HEK293 (cell line): Measurements from ENCODE around the gene MUSK.

ENCODE experiments used
- CTCF ChIA-PET: fragments of 350-600 bp; formaldehyde crosslinking; extraction: SDS; loops from one replicate; lab custom pipeline; 2021; ENCODE audit warnings: antibody characterized with exemption; lab: Yijun Ruan, JAX
- POLR2A ChIA-PET: fragments of 300-600 bp; formaldehyde crosslinking; extraction: SDS; loops from one replicate; lab custom pipeline; 2020; ENCODE audit warnings: antibody characterized with exemption, inconsistent platforms; lab: Yijun Ruan, JAX
- H3K27ac ChIP-seq: fragments of 200-500 bp; sonication (Bioruptor generic); 2 replicates; pipeline ENCODE4 v1.5.1; 2014; ENCODE audit warnings: low read depth, low read length, control low read depth, inconsistent platforms; ENCODE audit errors: extremely low read depth
- H3K36me3 ChIP-seq, 2 experiments: fragments of 200-500 bp in 1 of 2; sonication (Bioruptor generic) in 1 of 2; 1 replicate in 1 of 2; 2 replicates in 1 of 2; pipeline ENCODE4 v1.5.1; 2014 to 2017; ENCODE audit warnings: inconsistent platforms in 2 of 2, low read length in 2 of 2; ENCODE audit not compliant: control insufficient read depth in 2 of 2, insufficient read depth in 1 of 2
- H3K4me1 ChIP-seq: fragments of 200-500 bp; sonication (Bioruptor generic); 2 replicates; pipeline ENCODE4 v1.5.1; 2014; ENCODE audit warnings: mild to moderate bottlenecking, low read length, inconsistent platforms; ENCODE audit not compliant: control insufficient read depth, insufficient read depth
- H3K4me3 ChIP-seq: 2 replicates; pipeline ENCODE4 v1.5.1; 2011; ENCODE audit warnings: low read depth, mild to moderate bottlenecking, control low read depth, low read length, moderate library complexity
- H3K9me3 ChIP-seq: fragments of 200-500 bp; sonication (Bioruptor generic); 2 replicates; pipeline ENCODE4 v1.5.1; 2014; ENCODE audit warnings: low read depth, low read length, inconsistent platforms; ENCODE audit not compliant: control insufficient read depth, insufficient read depth
- BCL11A ChIP-seq: fragments of 450-650 bp; formaldehyde crosslinking; IDR thresholded peaks from 2 replicates; pipeline ENCODE4 v1.5.1; 2016; ENCODE audit warnings: low read depth, missing biosample characterization, missing genetic modification characterization
- GFI1B ChIP-seq: fragments of 450-650 bp; formaldehyde crosslinking; IDR thresholded peaks from 2 replicates; pipeline ENCODE4 v1.5.1; 2016; ENCODE audit warnings: missing biosample characterization, missing genetic modification characterization
- GLI2 ChIP-seq: fragments of 450-650 bp; formaldehyde crosslinking; IDR thresholded peaks from 2 replicates; pipeline ENCODE4; 2017; ENCODE audit warnings: missing biosample characterization, missing genetic modification characterization, low read depth, borderline replicate concordance
- KLF1 ChIP-seq: fragments of 450-650 bp; formaldehyde crosslinking; IDR thresholded peaks from 2 replicates; pipeline ENCODE4 v1.5.1; 2016; ENCODE audit warnings: missing biosample characterization, missing genetic modification characterization
- MEIS1 ChIP-seq: sonication (generic); formaldehyde crosslinking; IDR thresholded peaks from 2 replicates; pipeline ENCODE4 v1.8.1; 2022; ENCODE audit warnings: missing genetic modification reagents, mild to moderate bottlenecking, borderline replicate concordance
- PRDM1 ChIP-seq: fragments of 450-650 bp; formaldehyde crosslinking; IDR thresholded peaks from 2 replicates; pipeline ENCODE4; 2016; ENCODE audit warnings: missing biosample characterization, missing genetic modification characterization
- SP7 ChIP-seq: fragments of 450-650 bp; formaldehyde crosslinking; IDR thresholded peaks from 2 replicates; pipeline ENCODE4 v1.5.1; 2016; ENCODE audit warnings: missing biosample characterization, missing genetic modification characterization
- ZNF121 ChIP-seq: fragments of 450-650 bp; formaldehyde crosslinking; IDR thresholded peaks from 2 replicates; pipeline ENCODE4 v1.5.1; 2016; ENCODE audit warnings: missing biosample characterization, missing genetic modification characterization
- ZNF132 ChIP-seq: fragments of 450-650 bp; formaldehyde crosslinking; IDR thresholded peaks from 2 replicates; pipeline ENCODE4 v1.5.1; 2017; ENCODE audit warnings: missing biosample characterization, missing genetic modification characterization, borderline replicate concordance
- ZNF146 ChIP-seq: fragments of 450-650 bp; formaldehyde crosslinking; IDR thresholded peaks from 2 replicates; pipeline ENCODE4 v1.5.1; 2016; ENCODE audit warnings: missing biosample characterization, missing genetic modification characterization
- ZNF19 ChIP-seq: fragments of 450-650 bp; formaldehyde crosslinking; IDR thresholded peaks from 2 replicates; pipeline ENCODE4; 2016; ENCODE audit warnings: missing biosample characterization, missing genetic modification characterization, low read depth
- ZNF292 ChIP-seq: fragments of 450-650 bp; formaldehyde crosslinking; IDR thresholded peaks from 2 replicates; pipeline ENCODE4 v1.5.1; 2016; ENCODE audit warnings: low read depth, missing biosample characterization, missing genetic modification characterization, borderline replicate concordance
- ZNF335 ChIP-seq: fragments of 450-650 bp; formaldehyde crosslinking; conservative IDR thresholded peaks from 2 replicates; pipeline ENCODE4 v1.5.1; 2016; ENCODE audit warnings: missing biosample characterization, missing genetic modification characterization
- ZNF600 ChIP-seq: fragments of 450-650 bp; formaldehyde crosslinking; IDR thresholded peaks from 2 replicates; pipeline ENCODE4 v1.5.1; 2016; ENCODE audit warnings: missing biosample characterization, missing genetic modification characterization
- ZNF777 ChIP-seq: fragments of 450-650 bp; formaldehyde crosslinking; IDR thresholded peaks from 2 replicates; pipeline ENCODE4 v1.5.1; 2017; ENCODE audit warnings: missing biosample characterization, missing genetic modification characterization, borderline replicate concordance
- ZNF830 ChIP-seq: fragments of 450-650 bp; IDR thresholded peaks from 2 replicates; pipeline ENCODE4 v1.5.0; 2018; ENCODE audit warnings: missing biosample characterization, missing genetic modification characterization, low read depth, mild to moderate bottlenecking, moderate library complexity
- TF ChIP-seq, protein P1 (sequence below): fragments of 450-650 bp; formaldehyde crosslinking; IDR thresholded peaks from 2 replicates; pipeline ENCODE4 v1.5.1; 2016; ENCODE audit warnings: missing biosample characterization, missing genetic modification characterization
- TF ChIP-seq, protein P2 (sequence below): fragments of 450-650 bp; formaldehyde crosslinking; IDR thresholded peaks from 2 replicates; pipeline ENCODE4 v1.5.1; 2016; ENCODE audit warnings: missing biosample characterization, missing genetic modification characterization
- TF ChIP-seq, protein P3 (sequence below): fragments of 450-650 bp; formaldehyde crosslinking; IDR thresholded peaks from 2 replicates; pipeline ENCODE4 v1.5.1; 2017; ENCODE audit warnings: missing biosample characterization, mild to moderate bottlenecking, missing genetic modification characterization, moderate library complexity

The MUSK gene

DNA sequence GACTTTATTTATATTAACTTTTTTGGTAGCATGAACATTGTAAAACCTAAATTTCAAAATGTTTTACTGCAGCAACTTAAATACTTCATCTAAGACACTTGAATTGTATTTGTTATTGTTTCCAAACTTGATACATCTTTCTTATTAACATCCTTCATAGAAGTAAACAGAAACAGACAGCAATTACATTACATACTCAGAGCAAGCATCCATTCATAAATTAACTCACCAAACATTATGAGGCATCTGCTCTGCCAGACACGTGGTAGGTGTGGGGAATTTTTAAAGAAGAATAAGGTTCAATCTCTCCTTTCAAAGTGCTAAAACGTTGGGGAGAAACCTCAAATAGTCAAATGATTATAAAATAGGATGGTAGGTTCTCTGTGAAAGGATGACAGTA is 130.8 kb downstream of the MUSK start:
- Histone ChIP-seq H3K4me3 (no peak overlapping the region), H3K4me1 (no peaks in the 10 kb centered on the region), H3K27ac (no peak overlapping the region), H3K9me3 (no peaks in the 10 kb centered on the region), H3K36me3 (no peaks in the 10 kb centered on the region)
- TF ChIP-seq, protein P1, sequence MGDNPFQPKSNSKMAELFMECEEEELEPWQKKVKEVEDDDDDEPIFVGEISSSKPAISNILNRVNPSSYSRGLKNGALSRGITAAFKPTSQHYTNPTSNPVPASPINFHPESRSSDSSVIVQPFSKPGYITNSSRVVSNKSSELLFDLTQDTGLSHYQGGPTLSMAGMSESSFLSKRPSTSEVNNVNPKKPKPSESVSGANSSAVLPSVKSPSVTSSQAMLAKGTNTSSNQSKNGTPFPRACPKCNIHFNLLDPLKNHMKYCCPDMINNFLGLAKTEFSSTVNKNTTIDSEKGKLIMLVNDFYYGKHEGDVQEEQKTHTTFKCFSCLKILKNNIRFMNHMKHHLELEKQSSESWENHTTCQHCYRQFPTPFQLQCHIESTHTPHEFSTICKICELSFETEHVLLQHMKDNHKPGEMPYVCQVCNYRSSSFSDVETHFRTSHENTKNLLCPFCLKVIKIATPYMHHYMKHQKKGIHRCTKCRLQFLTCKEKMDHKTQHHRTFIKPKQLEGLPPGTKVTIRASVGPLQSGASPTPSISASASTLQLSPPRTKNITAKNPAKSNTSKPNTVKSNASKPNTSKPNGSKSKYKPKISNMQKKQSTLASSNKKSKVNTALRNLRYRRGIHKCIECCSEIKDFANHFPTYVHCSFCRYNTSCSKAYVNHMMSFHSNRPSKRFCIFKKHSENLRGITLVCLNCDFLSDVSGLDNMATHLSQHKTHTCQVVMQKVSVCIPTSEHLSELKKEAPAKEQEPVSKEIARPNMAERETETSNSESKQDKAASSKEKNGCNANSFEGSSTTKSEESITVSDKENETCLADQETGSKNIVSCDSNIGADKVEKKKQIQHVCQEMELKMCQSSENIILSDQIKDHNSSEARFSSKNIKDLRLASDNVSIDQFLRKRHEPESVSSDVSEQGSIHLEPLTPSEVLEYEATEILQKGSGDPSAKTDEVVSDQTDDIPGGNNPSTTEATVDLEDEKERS (tag by site-specific recombination): no peak
- no peak for TF ChIP-seq ZNF132 (tag by site-specific recombination)
- TF ChIP-seq, protein P2, sequence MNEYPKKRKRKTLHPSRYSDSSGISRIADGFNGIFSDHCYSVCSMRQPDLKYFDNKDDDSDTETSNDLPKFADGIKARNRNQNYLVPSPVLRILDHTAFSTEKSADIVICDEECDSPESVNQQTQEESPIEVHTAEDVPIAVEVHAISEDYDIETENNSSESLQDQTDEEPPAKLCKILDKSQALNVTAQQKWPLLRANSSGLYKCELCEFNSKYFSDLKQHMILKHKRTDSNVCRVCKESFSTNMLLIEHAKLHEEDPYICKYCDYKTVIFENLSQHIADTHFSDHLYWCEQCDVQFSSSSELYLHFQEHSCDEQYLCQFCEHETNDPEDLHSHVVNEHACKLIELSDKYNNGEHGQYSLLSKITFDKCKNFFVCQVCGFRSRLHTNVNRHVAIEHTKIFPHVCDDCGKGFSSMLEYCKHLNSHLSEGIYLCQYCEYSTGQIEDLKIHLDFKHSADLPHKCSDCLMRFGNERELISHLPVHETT (tag by site-specific recombination): no peak
- ChIA-PET POLR2A (no interaction called here), CTCF (no interaction called here)

DNA sequence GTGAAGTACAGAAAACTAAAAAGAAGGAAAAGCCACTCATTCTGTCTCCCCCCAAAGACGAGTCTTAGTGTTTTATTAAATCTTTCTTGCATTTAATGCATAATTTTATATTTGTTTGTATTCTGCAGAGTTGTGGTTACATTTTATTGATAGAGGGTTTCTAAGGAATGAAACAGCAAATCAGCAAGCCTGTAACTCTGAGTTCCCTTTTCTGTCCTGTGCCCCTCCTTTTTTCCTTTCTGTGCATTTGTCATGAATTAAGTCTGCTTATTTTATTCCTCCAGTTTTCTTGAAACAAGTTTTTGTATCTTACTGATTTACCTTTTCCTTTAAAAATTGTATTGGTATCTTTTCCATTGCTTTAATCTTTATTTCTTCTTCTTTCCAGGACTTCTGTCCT is 132.8 kb downstream of the MUSK start:
- Histone ChIP-seq H3K27ac (no peak overlapping the region), H3K4me3 (no peak overlapping the region), H3K36me3 (no peaks in the 10 kb centered on the region), H3K4me1 (no peaks in the 10 kb centered on the region), H3K9me3 (no peaks in the 10 kb centered on the region)
- ChIA-PET POLR2A (no interaction called here), CTCF (no interaction called here)
- TF ChIP-seq BCL11A (no peak), GLI2 (tag by site-specific recombination) (no peak), ZNF19 (tag by site-specific recombination) (no peak), PRDM1 (tag by site-specific recombination) (no peak), KLF1 (tag by site-specific recombination) (no peak), ZNF335 (no peak), SP7 (tag by site-specific recombination) (no peak), GFI1B (tag by site-specific recombination) (no peak), ZNF121 (tag by site-specific recombination) (no peak), MEIS1 (CRISPR knock-in tag) (no peak), ZNF146 (tag by site-specific recombination) (no peak), ZNF600 (tag by site-specific recombination) (no peak), ZNF292 (tag by site-specific recombination) (no peak), ZNF830 (no peak), ZNF777 (tag by site-specific recombination) (no peak)
- TF ChIP-seq, protein P3, sequence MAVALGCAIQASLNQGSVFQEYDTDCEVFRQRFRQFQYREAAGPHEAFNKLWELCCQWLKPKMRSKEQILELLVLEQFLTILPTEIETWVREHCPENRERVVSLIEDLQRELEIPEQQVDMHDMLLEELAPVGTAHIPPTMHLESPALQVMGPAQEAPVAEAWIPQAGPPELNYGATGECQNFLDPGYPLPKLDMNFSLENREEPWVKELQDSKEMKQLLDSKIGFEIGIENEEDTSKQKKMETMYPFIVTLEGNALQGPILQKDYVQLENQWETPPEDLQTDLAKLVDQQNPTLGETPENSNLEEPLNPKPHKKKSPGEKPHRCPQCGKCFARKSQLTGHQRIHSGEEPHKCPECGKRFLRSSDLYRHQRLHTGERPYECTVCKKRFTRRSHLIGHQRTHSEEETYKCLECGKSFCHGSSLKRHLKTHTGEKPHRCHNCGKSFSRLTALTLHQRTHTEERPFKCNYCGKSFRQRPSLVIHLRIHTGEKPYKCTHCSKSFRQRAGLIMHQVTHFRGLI (tag by site-specific recombination): no peak
